Body of pancreas (tissue), 4 donors: ENCODE results near the gene SBK2. TPM values are rescaled to one million over a fixed set of nuclear protein-coding genes. Genes with fewer than 3 reads are reported as not detected.

Experiments used
- ATAC-seq: fragments of 150-250 bp; one replicate; pipeline ENCODE4 v1.9.1; 2016
- DNase-seq, 4 donors: peaks; one replicate each; pipeline ENCODE4 v3.0.0-alpha.2; 2019
- H3K27ac ChIP-seq, 4 donors: fragments of 200-600 bp; sonication (generic); 1 replicate in 3 of 4; 2 replicates in 1 of 4; pipeline versions ENCODE4 v1.5.1 to v1.6.1; 2016 to 2019; ENCODE audit warnings: mild to moderate bottlenecking in 1 of 4, mixed read lengths in 1 of 4, moderate library complexity in 1 of 4
- H3K27me3 ChIP-seq, 2 donors: fragments of 200-600 bp; sonication (generic); one replicate each; pipeline ENCODE4 v1.6.0; 2016; ENCODE audit warnings: mild to moderate bottlenecking in 1 of 2
- H3K36me3 ChIP-seq, 2 donors: fragments of 200-600 bp; sonication (generic); replicated peaks in 1 of 2; 2 replicates each; pipeline ENCODE4 v1.5.1; 2016; ENCODE audit warnings: low read depth in 2 of 2; ENCODE audit not compliant: insufficient read depth in 1 of 2
- H3K4me1 ChIP-seq: fragments of 200-600 bp; sonication (generic); one replicate; pipeline ENCODE4 v1.6.0; 2016
- H3K4me3 ChIP-seq, 2 donors: fragments of 200-600 bp; sonication (generic); 1 replicate in 1 of 2; 2 replicates in 1 of 2; pipeline ENCODE4 v1.5.1; 2016 to 2019
- H3K9me3 ChIP-seq, 3 donors: fragments of 200-600 bp; sonication (generic); 1 replicate in 2 of 3; 2 replicates in 1 of 3; pipeline ENCODE4 v1.5.1; 2016
- POLR2A ChIP-seq, 3 donors: fragments of 450-650 bp; IDR thresholded peaks; one replicate each; pipeline ENCODE4 v1.6.1; 2016; ENCODE audit warnings: antibody characterized with exemption in 3 of 3, mild to moderate bottlenecking in 2 of 3
- WGBS, 2 donors: methylation state at CpG; one replicate each; pipeline ENCODE4 v1.1.5; 2017; 5-methylcytosine and 5-hydroxymethylcytosine counted together
- intact Hi-C: fragments of 100-400 bp; cut with DNase I; formaldehyde crosslinking; loops from one replicate; pipeline ENCODE4 v1.15.1; 2023
- total RNA-seq, 2 donors: library from RNA; depleted of rRNA; stranded (reverse); fragments of >200 nt; gene quantifications; one replicate each; pipeline ENCODE4 v1.1.0, GENCODE V29; 2016
- TF ChIP-seq, protein P1 (sequence below), 7 experiments: fragments of 450-650 bp in 4 of 7; fragments of 200-600 bp in 3 of 7; sonication (generic) in 3 of 7; IDR thresholded peaks; one replicate each; pipeline ENCODE4 v1.5.1; 2016 to 2019; ENCODE audit warnings: antibody characterized with exemption in 7 of 7

Gene SBK2
- total RNA-seq, 2 donors from 2014 or later, result not detected

GRCh38 chr19:55520691-55521292 lies 16.1 kb downstream of the SBK2 start:
- no peak for TF ChIP-seq POLR2A (IDR thresholded peaks at IDR 0.05)
- TF ChIP-seq, protein P1, sequence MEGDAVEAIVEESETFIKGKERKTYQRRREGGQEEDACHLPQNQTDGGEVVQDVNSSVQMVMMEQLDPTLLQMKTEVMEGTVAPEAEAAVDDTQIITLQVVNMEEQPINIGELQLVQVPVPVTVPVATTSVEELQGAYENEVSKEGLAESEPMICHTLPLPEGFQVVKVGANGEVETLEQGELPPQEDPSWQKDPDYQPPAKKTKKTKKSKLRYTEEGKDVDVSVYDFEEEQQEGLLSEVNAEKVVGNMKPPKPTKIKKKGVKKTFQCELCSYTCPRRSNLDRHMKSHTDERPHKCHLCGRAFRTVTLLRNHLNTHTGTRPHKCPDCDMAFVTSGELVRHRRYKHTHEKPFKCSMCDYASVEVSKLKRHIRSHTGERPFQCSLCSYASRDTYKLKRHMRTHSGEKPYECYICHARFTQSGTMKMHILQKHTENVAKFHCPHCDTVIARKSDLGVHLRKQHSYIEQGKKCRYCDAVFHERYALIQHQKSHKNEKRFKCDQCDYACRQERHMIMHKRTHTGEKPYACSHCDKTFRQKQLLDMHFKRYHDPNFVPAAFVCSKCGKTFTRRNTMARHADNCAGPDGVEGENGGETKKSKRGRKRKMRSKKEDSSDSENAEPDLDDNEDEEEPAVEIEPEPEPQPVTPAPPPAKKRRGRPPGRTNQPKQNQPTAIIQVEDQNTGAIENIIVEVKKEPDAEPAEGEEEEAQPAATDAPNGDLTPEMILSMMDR (IDR thresholded peaks at IDR 0.05), result no peak
- no peak for DNase-seq
- no peaks in the 10 kb centered on the region for H3K36me3 ChIP-seq
- no peaks in the 10 kb centered on the region for H3K27me3 ChIP-seq
- ATAC-seq, result no peak
- intact Hi-C loops, result no loop called here
- no peaks in the 10 kb centered on the region for H3K9me3 ChIP-seq
- no peak overlapping the region for H3K4me3 ChIP-seq
- WGBS, 2 donors, result 56 to 63% methylated on average over 13 to 14 of the region's 14 CpGs
- H3K27ac ChIP-seq, result no peak overlapping the region
- peaks cover 5% of the 10 kb centered on the region for H3K4me1 ChIP-seq

- Histone ChIP-seq H3K9me3 (no peaks in the 10 kb centered on the region), H3K4me3 (no peak overlapping the region), H3K4me1 (peaks cover 4% of the 10 kb centered on the region), H3K27me3 (peaks cover 0 to 3% of the 10 kb centered on the region in 2 donors), H3K27ac (no peak overlapping the region), H3K36me3 (no peaks in the 10 kb centered on the region)
- ATAC-seq, result no peak
- 77 to 80% methylated on average over 10 of the region's 10 CpGs for WGBS, 2 donors
- intact Hi-C loops, result loop anchor here (5.0 kb wide), 2 partner anchors 93 to 113 kb away; no protein-coding TSS in a partner anchor
- no peak for DNase-seq
- TF ChIP-seq, protein P1 (IDR thresholded peaks at IDR 0.05), result no peak
- no peak for TF ChIP-seq POLR2A (IDR thresholded peaks at IDR 0.05)
Observed at GRCh38 chr19:55519451-55520311, 17.3 kb downstream of the SBK2 start.

- Histone ChIP-seq H3K4me1 (peaks cover 4% of the 10 kb centered on the region), H3K27ac (peak overlapping the region; percentile 46 to 82 (median 74)), H3K27me3 (peaks cover 0 to 5% of the 10 kb centered on the region in 2 donors), H3K9me3 (no peaks in the 10 kb centered on the region), H3K4me3 (peak overlapping the region in 1 of 2 donors; percentile 0), H3K36me3 (no peaks in the 10 kb centered on the region)
- intact Hi-C loops, result loop anchor here (5.0 kb wide), 2 partner anchors 95 to 115 kb away; no protein-coding TSS in a partner anchor
- DNase-seq (peak; percentile 95 to 97 (median 96)), ATAC-seq (peak; percentile 100)
- 6 to 32% methylated on average over 12 to 56 of the region's 61 CpGs for WGBS, 2 donors
- TF ChIP-seq, protein P1 (IDR thresholded peaks at IDR 0.05), result peak; percentile 77 to 98 (median 96)
- peak in 2 of 3 donors; percentile 39 to 58 for TF ChIP-seq POLR2A (IDR thresholded peaks at IDR 0.05)
Observed at GRCh38 chr19:55516878-55517620, 19.9 kb downstream of the SBK2 start.

DNA sequence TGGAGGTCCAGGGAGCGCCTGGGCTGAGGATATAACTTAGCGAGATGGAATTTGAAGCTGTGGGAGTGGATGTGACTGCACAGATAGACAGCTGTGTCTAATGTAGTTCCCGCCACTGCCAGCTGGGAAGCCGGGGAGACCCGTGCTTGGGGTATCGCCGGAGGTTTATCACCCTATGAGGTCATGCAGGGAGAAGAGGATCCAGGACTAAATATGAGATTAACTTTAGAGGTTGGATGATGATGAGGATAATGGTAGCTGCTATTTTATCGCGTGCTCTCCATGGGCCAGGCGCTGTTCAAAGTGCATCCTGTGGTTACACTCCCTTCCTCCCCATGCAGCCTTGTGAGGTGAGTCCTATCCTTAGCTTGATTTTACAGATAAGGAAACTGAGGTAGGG lies 28.8 kb downstream of the SBK2 start:
- Histone ChIP-seq H3K27ac (no peak overlapping the region), H3K4me1 (peaks cover 10% of the 10 kb centered on the region), H3K9me3 (no peaks in the 10 kb centered on the region), H3K4me3 (no peak overlapping the region), H3K36me3 (no peaks in the 10 kb centered on the region), H3K27me3 (no peaks in the 10 kb centered on the region)
- WGBS, 2 donors, result 61 to 63% methylated on average over 10 of the region's 10 CpGs
- intact Hi-C loops, result no loop called here
- TF ChIP-seq, protein P1 (IDR thresholded peaks at IDR 0.05), result no peak
- TF ChIP-seq POLR2A (IDR thresholded peaks at IDR 0.05), result no peak
- no peak for DNase-seq
- no peak for ATAC-seq
